ENCODE results near the gene ARAP3. TPM values are rescaled to one million over a fixed set of nuclear protein-coding genes. Genes with fewer than 3 reads are reported as not detected.

The ARAP3 gene
- total RNA-seq, 1 experiment from 2014 or later = 27.6 TPM

GRCh38 chr5:141656396-141656795 lies 25.6 kb downstream of the ARAP3 start:
- H3K79me2 ChIP-seq (ENCODE audit: insufficient read depth, low read length) = no peaks in the 10 kb centered on the region
- H3K27ac Mint-ChIP-seq = no peak overlapping the region
- peaks cover 9% of the 10 kb centered on the region in 2 experiments for H3K4me1 Mint-ChIP-seq
- H2BK12ac ChIP-seq (ENCODE audit: insufficient read length, low read depth, low read length) = no peak overlapping the region
- H3K4ac ChIP-seq (ENCODE audit: low read depth, low read length) = no peak overlapping the region
- H3K23ac ChIP-seq (ENCODE audit: insufficient read length, low read depth, low read length) = no peak overlapping the region
- H4K8ac ChIP-seq (replicated peaks; ENCODE audit: insufficient read length, low read depth, low read length) = no peak overlapping the region
- H2AFZ ChIP-seq (ENCODE audit: low read length) = no peak overlapping the region
- H2BK120ac ChIP-seq (ENCODE audit: low read depth, low read length, poor library complexity, severe bottlenecking) = no peak overlapping the region
- no peaks in the 10 kb centered on the region for H3K27me3 ChIP-seq (ENCODE audit: insufficient read depth, low read length)
- no peak overlapping the region for H3K9ac ChIP-seq (ENCODE audit: extremely low read depth, insufficient read length, low read length)
- H3K27ac ChIP-seq (ENCODE audit: insufficient read length, low read depth, low read length) = no peak overlapping the region
- no peaks in the 10 kb centered on the region for H3K79me1 ChIP-seq (ENCODE audit: insufficient read depth, low read depth, low read length, poor library complexity, severe bottlenecking)
- H3K14ac ChIP-seq (ENCODE audit: insufficient read depth, low read length) = no peak overlapping the region
- H3K18ac ChIP-seq (ENCODE audit: insufficient read length, low read depth, low read length) = no peak overlapping the region
- TF ChIP-seq CTCF (conservative IDR thresholded peaks at IDR 0.05) = no peak
- no peak overlapping the region for H4K91ac ChIP-seq (ENCODE audit: insufficient read length, low read depth, low read length)
- no peak overlapping the region for H2BK15ac ChIP-seq (ENCODE audit: low read depth, low read length)
- no peaks in the 10 kb centered on the region; a peak in 1 of 5 replicates for H3K9me3 Mint-ChIP-seq
- no peaks in the 10 kb centered on the region for H4K20me1 ChIP-seq (ENCODE audit: control insufficient read depth, insufficient read depth, insufficient read length)
- H3K4me1 ChIP-seq (ENCODE audit: insufficient read depth, low read length) = no peaks in the 10 kb centered on the region
- H3K27me3 Mint-ChIP-seq (ENCODE audit: low read depth) = peaks cover 7% of the 10 kb centered on the region; the same call in 1 of the 2 replicates
- H3K4me2 ChIP-seq (ENCODE audit: insufficient read depth, insufficient read length, low read length) = no peak overlapping the region
- peaks cover 35 to 63% (median 40%) of the 10 kb centered on the region in 3 experiments for H3K36me3 Mint-ChIP-seq (ENCODE audit: insufficient read depth in 1 of 3, low read depth in 3 of 3)
- no peak overlapping the region for H2BK20ac ChIP-seq (ENCODE audit: low read depth, low read length, poor library complexity, severe bottlenecking)
- no peak overlapping the region for H3T11ph ChIP-seq (ENCODE audit: low read length)
- H3K23me2 ChIP-seq (ENCODE audit: insufficient read length, low read depth, low read length, poor library complexity, severe bottlenecking) = peaks cover 3% of the 10 kb centered on the region
- DNase-seq = no peak
- no peak overlapping the region for H3K4me3 Mint-ChIP-seq
- H2AK5ac ChIP-seq (ENCODE audit: insufficient read length, low read length) = no peak overlapping the region
- H3K56ac ChIP-seq (ENCODE audit: insufficient read length, low read depth, low read length) = no peak overlapping the region
- WGBS (ENCODE audit: extremely low coverage, insufficient read length, low lambda C conversion rate) = no CpG with 5 or more reads among the region's 9 CpGs
- H2BK5ac ChIP-seq (ENCODE audit: insufficient read length, low read length) = no peak overlapping the region
- no peaks in the 10 kb centered on the region for H3K9me3 ChIP-seq (ENCODE audit: control insufficient read depth, low read depth, low read length)
- H4K5ac ChIP-seq (ENCODE audit: insufficient read length, low read depth, low read length) = no peak overlapping the region

Data from H9 (cell line).